GM21447 (cell line): ENCODE results near the gene NUDT13.
"Not testable (repeated sequence)": the region's sequence is repeated elsewhere in the genome, so short reads cannot be mapped to it uniquely, and the experiment has no call there.

Source experiments
- ATAC-seq: cut with Tn5 transposase; IDR thresholded peaks from one replicate; pipeline ENCODE4 v1.9.1; 2021; ENCODE audit not compliant: unreplicated experiment

The NUDT13 gene

DNA sequence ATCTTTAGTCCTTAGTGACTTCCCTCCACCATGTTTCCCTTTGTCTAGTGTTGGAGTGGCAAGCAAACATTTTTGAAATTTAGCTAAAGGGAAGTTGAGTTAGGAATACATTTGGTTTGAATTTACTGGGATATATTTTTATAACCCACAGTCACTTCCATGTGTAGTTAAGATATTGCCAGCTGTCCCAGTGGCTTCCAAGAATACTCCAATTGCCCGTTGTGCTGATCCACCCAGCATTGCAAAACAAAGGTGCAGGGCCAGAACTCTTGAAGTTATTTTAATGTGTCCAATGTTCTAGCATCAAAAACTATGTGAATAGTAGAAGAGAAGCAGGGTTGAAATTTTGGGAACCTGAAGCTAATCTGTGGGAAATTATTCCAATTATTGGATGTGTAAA, 11.1 kb upstream of the NUDT13 start:
- no peak for ATAC-seq

DNA sequence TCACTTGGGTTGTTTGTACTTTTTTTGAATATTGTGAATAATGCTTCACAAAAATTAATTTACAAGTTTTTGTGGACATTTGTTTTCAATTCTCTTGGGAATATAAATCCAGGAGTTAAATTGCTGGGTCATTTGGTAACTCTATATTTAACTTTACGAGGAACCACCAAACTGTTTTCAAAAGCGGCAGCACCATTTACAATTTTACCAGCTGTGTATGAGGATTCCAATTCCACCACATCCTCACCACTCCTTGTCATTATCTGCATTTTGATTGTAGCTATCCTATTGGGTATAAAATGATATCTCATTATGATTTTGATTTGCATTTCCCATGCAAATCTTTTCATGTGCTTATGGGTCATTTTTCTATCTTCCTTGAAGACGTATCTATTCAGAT, 4.0 kb upstream of the NUDT13 start:
- no peak for ATAC-seq

DNA sequence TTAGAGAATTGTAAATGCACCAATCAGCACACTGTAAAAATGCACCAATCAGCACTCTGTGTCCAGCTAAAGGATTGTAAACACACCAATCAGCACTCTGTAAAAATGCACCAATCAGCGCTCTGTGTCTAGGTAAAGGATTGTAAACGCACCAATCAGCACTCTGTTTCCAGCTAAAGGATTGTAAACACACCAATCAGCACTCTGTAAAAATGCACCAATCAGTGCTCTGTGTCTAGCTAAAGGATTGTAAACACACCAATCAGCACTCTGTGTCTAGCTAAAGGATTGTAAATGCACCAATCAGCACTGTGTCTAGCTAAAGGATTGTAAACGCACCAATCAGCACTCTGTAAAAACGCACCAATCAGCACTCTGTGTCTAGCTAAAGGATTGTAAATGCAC, 1.0 kb upstream of the NUDT13 start:
- not testable (repeated sequence) for ATAC-seq

DNA sequence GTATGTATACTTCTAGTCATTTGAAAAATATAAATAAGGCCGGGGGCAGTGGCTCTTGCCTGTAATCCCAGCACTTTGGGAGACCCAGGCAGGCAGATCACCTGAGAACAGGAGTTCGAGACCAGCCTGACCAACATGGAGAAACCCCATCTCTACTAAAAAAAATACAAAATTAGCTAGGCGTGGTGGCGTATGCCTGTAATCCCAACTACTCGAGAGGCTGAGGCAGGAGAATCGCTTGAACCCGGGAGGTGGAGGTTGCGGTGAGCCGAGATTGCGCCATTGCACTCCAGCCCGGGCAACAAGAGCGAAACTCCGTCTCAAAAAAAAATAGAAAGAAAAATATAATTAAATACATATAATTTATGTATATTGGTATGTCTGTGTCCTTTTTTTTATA, 1.8 kb downstream of the NUDT13 start:
- ATAC-seq: not testable (repeated sequence)

DNA sequence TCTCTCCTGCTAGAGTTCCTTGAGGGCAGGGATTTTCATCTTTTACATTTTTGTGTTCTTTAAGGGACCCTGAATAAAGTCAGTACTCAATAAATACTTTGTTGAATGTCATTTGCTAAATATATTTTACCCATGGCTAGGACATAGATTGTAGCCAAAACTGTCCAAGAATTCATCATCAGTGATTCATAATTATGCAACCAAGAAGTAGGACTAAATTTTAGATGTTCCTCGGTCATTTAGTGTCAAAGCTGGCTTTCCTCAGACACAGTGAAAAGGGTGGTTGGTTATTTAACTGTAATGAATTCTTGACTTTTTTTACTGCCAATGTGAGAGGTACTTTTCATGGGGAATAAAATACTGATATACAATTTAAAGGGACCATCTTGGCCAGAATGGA, 3.3 kb downstream of the NUDT13 start:
- ATAC-seq: no peak

DNA sequence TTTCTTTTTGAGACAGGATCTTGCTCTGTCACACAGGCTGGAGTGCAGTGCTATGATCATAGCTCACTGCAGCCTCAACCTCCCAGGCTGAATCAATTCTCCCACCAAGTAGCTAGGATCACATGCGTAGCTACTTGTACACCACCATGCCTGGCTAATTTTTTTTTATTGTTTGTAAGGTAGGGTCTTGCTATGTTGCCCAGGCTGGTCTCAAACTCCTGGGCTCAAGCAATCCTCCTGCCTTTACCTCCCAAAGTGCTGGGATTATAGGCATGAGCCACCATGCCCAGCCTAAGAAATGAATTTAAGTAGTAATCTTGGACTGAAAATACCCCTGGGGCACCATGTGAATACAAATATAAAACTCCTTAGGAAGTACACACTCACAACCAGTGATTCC, 5.8 kb downstream of the NUDT13 start:
- no peak for ATAC-seq

DNA sequence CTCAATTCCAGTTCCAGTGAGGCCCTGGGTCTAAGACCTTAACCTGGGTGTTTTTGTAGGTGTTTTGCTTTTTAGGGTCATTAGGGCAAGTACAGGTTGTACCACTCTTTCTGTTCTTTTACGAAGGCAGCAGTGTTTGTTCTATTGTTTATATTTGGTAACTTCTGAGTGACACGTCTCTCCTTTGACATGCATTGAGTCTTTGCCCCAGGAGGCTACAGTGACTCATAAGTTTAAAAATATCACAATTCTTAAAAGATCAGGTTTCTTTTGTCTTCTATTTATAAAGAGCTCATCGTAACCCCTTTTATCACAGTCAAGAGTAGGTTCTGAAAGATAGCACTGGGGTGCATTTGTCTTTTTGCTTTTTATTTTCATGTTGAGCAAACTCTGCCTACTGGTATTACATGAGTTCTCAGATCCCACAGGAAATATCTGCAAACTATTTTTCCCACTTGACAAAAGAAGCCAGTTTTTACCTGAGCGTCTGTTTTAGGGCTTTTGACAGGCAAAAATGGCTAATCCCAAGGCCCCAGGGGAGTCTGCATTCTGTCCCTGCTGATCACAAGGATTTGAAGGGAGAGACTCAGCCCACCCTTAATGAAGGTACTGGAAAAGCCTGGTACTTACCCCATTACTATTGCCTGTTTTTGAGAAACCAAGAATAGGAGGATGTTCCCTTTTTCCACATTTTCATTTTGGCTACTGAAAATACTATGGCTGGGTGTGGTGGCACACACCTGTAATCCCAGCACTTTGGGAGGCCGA, 7.9 kb downstream of the NUDT13 start:
- peak; percentile 87 for ATAC-seq

DNA sequence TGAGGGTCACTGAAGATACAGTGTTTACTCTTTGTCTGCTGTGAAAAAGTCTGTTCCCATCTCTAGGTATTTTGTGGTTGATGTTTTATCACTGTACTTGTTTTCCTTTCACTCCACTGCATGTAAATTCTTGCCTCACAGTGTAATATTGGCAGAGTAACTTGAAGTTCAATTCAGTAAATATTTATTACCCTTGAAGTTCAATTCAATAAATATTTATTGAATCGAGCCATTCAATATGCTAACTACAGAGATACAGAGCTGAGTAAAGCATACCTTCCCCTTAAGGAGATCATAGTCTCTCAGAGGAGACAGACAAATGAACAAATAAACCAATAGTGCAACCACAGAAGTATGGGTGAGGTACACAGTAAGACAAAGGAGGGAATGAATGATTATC, 9.2 kb downstream of the NUDT13 start:
- ATAC-seq: no peak

DNA sequence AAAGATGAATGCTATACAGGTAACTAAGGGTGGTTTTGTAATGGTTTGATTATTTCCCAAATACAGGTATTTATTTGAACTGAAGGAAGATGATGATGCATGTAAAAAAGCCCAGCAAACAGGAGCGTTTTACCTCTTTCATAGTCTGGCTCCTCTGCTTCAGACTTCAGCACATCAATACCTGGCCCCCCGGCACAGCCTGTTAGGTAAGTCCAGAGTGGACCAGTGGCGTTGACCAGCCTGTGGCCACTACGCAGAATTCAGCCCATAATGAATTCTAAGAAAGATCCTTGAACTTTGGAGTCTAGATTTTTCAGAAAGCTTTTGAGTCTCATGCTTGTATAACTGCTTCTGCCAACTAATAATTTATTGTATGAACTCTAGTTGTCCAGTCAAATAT, 9.7 kb downstream of the NUDT13 start:
- ATAC-seq: no peak

DNA sequence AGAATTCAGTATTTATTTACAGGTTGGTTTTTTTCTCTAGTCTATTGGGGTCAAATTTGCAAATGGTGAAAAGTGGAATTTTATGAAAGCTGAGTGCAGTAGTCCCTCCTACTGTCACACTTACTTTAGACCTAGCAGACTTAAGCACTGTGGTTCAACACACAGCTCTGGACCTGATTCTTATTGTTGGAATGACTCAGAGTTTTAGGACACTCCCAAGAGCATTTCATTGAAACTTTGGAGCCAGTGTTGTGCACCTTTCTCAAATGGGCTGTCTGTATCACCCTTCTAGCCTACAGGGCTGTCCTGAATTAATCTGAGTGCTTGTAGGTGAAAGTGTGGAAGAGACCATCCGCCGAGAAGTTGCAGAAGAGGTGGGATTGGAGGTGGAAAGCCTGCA, 16.1 kb downstream of the NUDT13 start:
- ATAC-seq: no peak

DNA sequence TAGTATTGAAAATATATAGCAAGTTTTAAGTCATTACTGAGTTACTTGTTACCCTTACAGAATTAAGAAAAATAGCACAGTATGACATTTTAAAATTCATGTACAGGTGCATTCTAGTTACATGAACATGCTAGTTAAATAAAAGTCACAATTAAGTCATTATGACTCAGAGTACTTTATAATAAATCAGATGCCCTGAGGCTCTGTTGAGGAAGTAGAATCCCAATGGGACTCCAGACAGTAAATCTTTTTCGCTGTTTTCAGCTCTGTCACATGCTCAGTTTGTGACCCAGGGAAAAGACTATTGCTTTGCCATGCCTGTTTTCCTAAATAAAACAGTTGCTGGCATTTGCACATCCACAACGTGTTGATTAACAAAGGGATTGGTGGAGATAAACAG, 21.0 kb downstream of the NUDT13 start:
- no peak for ATAC-seq

DNA sequence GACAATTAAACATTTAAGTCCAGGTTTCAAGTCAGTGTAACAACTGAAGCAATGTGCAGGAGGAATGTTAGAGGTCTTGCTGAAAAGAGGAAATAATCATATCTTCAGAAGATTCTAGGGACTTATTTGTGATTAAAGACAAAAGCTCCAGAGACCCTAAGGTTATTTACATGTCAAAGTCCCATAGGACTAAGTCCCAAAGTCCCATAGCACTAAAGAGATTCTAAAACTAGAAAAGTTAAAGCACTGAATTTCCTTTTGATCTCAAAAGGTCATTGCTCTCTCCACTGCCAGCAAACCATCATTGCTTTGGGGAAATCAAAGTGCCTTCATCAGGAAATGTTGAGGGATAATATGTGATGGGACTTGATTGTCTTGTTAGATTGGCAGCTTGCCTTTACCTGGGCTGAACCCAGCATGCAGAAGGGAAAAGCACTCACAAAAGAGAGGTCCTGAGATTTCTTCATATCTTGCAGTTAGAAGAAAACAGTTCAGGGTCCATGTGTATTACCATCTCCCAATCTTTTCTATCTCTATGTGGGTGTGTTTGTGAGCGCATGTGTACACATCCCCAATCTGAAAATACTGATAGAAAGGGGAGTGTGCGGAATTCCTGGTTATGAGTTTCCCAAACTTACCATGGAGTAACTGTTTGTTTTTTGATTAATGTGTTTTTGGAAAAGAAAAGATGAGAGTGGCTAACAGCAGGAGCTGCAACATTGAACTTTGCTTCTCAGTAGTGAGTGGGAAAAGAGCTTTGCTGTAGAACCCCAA, 21.8 kb downstream of the NUDT13 start:
- no peak for ATAC-seq

DNA sequence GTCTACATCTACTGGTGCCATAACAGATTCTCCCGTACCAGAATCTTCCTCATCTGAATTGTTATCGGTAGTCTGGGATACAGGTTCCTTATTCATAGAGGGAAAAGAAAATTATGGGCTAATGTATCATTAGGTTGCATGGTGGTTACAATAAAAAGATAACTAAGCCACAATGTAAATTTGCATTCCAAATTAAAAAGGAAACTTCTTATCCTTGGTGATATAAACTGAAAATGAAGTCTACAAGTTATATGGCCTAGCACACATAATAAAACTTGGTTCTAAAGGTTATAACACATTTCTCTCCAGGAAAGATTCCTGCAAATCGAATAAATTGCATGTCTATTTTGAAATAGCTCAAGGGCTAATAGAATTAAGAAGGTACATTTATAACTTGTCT, 24.5 kb downstream of the NUDT13 start:
- ATAC-seq: no peak

DNA sequence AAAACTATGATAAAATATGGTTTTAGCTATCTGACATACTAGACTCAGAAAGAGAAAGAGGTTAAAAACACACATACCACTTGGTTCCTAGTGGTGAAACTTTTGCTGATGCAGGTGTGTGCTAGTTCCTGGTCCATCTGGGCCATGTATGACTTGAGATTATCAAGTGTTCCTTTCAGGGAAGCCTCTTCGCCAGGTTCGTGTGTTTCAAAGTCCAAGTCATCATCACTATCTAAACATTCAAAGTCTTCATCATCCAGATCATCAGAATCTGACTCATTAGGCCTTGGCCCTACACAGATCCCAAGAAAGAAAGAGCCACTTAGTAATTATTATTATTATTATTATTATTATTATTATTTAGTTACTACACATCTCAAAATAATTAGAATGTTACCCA, 26.4 kb downstream of the NUDT13 start:
- no peak for ATAC-seq

DNA sequence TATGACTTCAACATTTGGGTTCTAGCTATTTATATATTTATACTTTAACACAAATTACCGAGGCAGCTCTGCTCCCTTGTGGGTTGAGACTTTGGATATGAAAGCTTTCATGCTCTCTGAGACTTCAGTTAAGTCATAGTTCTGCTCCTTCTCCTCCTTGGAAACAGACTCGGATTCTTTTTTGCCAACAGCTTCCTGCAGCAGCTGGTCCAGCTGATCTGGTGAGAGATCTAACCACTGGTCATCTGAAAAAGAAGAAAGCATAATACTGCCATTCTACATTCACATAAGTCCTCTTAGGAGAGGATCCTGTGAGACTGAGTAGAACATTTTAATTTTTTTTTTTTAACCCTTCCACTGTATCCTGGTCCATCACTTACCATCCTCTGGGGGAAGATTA, 29.0 kb downstream of the NUDT13 start:
- ATAC-seq: no peak

DNA sequence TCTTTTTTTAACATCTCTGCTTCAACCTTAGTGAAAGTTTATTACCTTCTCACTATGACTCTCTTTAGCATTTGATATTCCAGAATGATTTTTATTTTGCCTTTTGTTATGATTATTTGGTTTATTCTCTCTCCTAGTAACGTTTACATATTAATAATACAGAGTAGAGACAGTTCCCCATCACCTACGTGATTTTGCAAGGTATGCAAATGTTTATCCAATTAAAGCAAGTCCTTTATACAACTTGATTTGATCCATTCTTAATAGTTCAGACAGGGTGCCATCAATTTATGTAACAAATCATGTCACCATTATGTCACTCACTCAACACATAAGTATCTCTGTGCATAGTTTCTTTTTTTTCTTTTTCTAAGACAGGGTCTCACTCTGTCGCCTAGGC, 31.3 kb downstream of the NUDT13 start:
- no peak for ATAC-seq

DNA sequence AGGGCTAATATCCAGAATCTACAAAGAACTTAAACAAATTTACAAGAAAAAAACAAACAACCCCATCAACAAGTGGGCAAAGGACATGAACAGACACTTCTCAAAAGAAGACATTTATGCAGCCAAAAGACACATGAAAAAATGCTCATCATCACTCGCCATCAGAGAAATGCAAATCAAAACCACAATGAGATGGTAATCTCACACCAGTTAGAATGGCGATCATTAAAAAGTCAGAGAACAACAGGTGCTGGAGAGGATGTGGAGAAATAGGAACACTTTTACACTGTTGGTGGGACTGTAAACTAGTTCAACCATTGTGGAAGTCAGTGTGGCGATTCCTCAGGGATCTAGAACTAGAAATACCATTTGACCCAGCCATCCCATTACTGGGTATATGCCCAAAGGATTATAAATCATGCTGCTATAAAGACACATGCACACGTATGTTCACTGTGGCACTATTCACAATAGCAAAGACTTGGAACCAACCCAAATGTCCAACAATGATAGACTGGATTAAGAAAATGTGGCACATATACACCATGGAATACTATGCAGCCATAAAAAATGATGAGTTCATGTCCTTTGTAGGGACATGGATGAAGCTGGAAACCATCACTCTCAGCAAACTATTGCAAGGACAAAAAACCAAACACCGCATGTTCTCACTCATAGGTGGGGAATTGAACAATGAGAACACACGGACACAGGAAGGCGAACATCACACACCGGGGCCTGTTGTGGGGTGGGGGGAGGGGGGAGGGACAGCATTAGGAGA, 40.6 kb downstream of the NUDT13 start:
- not testable (repeated sequence) for ATAC-seq

DNA sequence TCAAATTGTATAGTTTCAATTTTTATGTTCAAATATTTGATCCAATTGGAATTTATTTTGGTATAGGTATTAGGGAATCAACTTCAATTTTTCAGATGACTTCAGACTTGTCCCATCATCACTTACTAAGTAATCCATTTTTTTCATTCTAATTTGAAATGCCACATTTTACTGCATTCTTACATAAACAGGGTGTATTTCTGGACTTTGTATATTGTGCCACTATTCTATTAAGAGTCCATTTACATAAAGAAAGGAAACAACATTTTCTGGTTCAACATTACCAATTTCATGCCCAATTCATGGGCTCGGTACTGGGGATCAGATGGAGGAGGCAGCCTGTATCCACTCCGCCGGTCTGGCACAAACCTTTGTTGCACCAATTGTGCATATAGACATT, 41.8 kb downstream of the NUDT13 start:
- no peak for ATAC-seq

DNA sequence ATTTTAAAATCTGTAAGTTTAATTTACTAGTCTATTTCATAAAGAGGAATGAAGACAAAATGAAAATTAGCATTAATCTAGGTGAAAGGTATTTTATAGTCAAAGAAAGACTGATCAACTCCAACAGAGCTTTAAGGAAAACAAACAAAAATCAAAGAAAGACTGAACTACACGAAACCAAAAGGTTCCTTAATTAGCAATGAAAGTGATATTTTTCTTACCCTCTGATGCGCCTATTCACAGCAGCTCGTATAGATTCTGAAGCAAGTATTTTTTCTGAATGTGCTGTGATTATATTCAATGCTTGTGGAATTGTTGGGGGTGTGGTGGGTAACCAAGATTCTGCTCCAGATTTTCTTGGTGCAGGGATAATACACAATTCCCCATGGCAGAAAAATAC, 45.8 kb downstream of the NUDT13 start:
- ATAC-seq: no peak

DNA sequence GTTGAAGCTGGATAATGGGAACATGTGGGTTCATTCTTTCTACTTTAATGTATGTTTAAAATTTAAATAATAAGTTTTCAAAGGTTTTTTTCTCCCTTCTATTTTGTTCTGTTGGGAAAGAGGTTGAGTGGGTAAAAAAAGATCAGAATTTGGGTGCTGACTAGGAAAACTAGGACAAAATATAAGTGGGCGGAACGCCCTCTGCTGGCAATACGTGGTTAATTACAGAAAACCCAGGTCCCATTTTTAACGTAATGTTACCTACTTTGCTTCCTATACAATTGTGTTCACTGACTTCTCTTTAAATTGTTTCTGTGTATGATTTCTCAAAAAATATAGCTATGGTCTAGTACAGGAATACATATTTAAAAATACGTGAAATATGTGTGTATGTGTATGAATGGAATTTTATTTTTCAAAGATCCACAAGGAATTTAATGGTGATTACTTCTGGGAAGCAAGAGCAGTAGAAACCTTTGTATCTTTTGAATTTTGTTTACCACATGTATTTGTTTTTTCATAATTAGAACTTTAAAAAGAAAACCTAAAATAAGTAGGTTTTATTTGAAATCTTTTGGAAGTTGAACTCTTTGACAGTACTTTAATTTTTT, 48.9 kb downstream of the NUDT13 start:
- no peak for ATAC-seq

DNA sequence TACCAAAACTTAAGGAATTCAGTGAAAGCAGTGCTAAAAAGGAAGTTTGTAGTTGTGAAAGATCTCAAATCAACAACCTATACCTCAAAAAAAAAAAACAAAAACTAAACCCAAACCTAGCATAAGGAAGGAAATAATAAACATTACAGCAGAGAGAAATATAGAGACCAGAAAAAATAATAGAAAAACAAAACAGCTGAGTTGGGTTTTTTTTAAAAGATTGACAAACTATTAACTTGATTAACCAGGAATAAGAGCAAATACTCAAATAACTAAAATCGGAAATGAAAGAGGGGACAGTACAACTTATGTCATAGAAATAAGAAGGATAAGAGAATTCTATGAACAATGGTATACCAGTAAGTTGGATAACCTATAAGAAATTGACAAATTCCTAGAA, 50.8 kb downstream of the NUDT13 start:
- no peak for ATAC-seq
